Endodermal cell (in vitro differentiated cells): ENCODE results near the gene MORN2. TPM values are rescaled to one million over a fixed set of nuclear protein-coding genes. Genes with fewer than 3 reads are reported as not detected.

Experiments used
- DNase-seq: peaks from one replicate; pipeline ENCODE4 v3.0.0-alpha.2; 2017
- H3K27ac ChIP-seq: 2 replicates; pipeline ENCODE4 v1.5.1; 2013; ENCODE audit warnings: mild to moderate bottlenecking, low read depth, low read length, moderate library complexity
- H3K27me3 ChIP-seq: 2 replicates; pipeline ENCODE4 v1.6.1; 2013; ENCODE audit warnings: mild to moderate bottlenecking, low read length, moderate library complexity; ENCODE audit not compliant: insufficient read depth, control insufficient read depth, poor library complexity, severe bottlenecking
- H3K36me3 ChIP-seq: 2 replicates; pipeline ENCODE4 v1.7.0; 2013; ENCODE audit warnings: mild to moderate bottlenecking, low read length, moderate library complexity; ENCODE audit not compliant: control insufficient read depth, insufficient read depth
- H3K4me1 ChIP-seq: one replicate; pipeline ENCODE4 v1.7.0; 2013; ENCODE audit warnings: low read length; ENCODE audit not compliant: control insufficient read depth, insufficient read depth
- H3K4me3 ChIP-seq: 2 replicates; pipeline ENCODE4 v1.5.1; 2013; ENCODE audit warnings: mild to moderate bottlenecking, low read length, moderate library complexity
- H3K9ac ChIP-seq: 2 replicates; pipeline ENCODE4 v1.6.1; 2013; ENCODE audit warnings: mild to moderate bottlenecking, low read length, moderate library complexity; ENCODE audit not compliant: poor library complexity, severe bottlenecking; ENCODE audit errors: extremely low read depth
- H3K9me3 ChIP-seq: 2 replicates; pipeline ENCODE4 v1.6.1; 2013; ENCODE audit warnings: mild to moderate bottlenecking, low read length, moderate library complexity; ENCODE audit not compliant: control insufficient read depth
- H3K27ac Mint-ChIP-seq: 2 replicates; pipeline ENCODE4 v1.8.0; 2020; ENCODE audit warnings: mixed read lengths
- H3K27me3 Mint-ChIP-seq: 2 replicates; pipeline ENCODE4 v1.8.0; 2021; ENCODE audit warnings: mild to moderate bottlenecking, mixed read lengths; ENCODE audit not compliant: insufficient read depth
- H3K36me3 Mint-ChIP-seq: 2 replicates; pipeline ENCODE4 v1.8.0; 2020; ENCODE audit warnings: low read depth, mixed read lengths
- H3K4me1 Mint-ChIP-seq: 2 replicates; pipeline ENCODE4 v1.8.0; 2020; ENCODE audit warnings: mixed read lengths
- H3K4me3 Mint-ChIP-seq: 2 replicates; pipeline ENCODE4 v1.8.0; 2020; ENCODE audit warnings: mild to moderate bottlenecking, moderate library complexity, mixed read lengths
- H3K9me3 Mint-ChIP-seq: 2 replicates; pipeline ENCODE4 v1.8.0; 2020; ENCODE audit warnings: mild to moderate bottlenecking, mixed read lengths
- CTCF ChIP-seq: fragments of 200-600 bp; sonication (generic); conservative IDR thresholded peaks from 2 replicates; pipeline ENCODE4 v1.5.0; 2021; ENCODE audit warnings: antibody characterized with exemption, mild to moderate bottlenecking
- WGBS, 2 experiments: methylation state at CpG; one replicate each; pipeline versions ENCODE4 v1.1.5 to v1.1.7; 2013; ENCODE audit warnings: missing lambda C conversion rate in 2 of 2, mixed read lengths in 1 of 2; ENCODE audit not compliant: insufficient coverage in 1 of 2, insufficient read length in 1 of 2; 5-methylcytosine and 5-hydroxymethylcytosine counted together
- total RNA-seq, 2 donors: library from RNA; stranded (reverse); fragmentation: NEBNext Ultra II Directional in 1 of 2; extraction: Animal tissue kit (Norgen Biotek cat#: 25700) in 1 of 2; gene quantifications; 2 replicates in 1 of 2; 3 replicates in 1 of 2; pipeline ENCODE4 v1.2.1, GENCODE V29; 2021

MORN2 gene
- total RNA-seq, 2 donors from 2014 or later: 13.7 to 27.5 TPM

DNA sequence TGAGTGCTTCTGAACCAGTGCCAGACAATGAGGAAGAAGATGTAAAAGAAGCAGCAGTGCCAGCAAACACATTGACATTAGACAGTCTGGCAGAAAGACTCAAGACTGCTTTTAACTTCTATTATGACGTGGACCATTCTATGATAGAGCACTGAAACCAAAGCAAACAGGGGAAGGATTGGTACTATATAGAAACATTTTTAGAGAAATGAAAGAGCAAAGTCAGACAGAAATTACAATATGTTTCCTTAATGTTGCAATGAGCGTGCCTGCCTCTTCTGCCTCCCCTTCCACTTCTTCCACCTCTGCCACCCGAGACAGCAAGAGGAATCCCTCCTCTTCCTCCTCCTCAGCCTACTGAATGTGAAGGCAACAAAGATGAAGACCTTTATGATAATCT lies 39.8 kb upstream of the MORN2 start:
- H3K4me3 ChIP-seq: no peak overlapping the region
- Mint-ChIP-seq H3K4me3 (no peak overlapping the region), H3K27me3 (no peaks in the 10 kb centered on the region), H3K4me1 (no peaks in the 10 kb centered on the region), H3K36me3 (peaks cover 35% of the 10 kb centered on the region), H3K9me3 (no peaks in the 10 kb centered on the region), H3K27ac (no peak overlapping the region)
- WGBS, 2 experiments: 91 to 96% methylated on average over 2 to 3 of the region's 3 CpGs
- H3K9ac ChIP-seq: no peak overlapping the region
- H3K36me3 ChIP-seq: peaks cover 58% of the 10 kb centered on the region
- H3K27ac ChIP-seq: no peak overlapping the region
- TF ChIP-seq CTCF: no peak
- DNase-seq: no peak
- no peaks in the 10 kb centered on the region for H3K9me3 ChIP-seq
- no peaks in the 10 kb centered on the region for H3K4me1 ChIP-seq
- H3K27me3 ChIP-seq: no peaks in the 10 kb centered on the region

GRCh38 chr2:38836791-38837190 lies 39.0 kb upstream of the MORN2 start:
- Histone ChIP-seq H3K9ac (no peak overlapping the region), H3K36me3 (peaks cover 66% of the 10 kb centered on the region), H3K27ac (no peak overlapping the region), H3K4me1 (no peaks in the 10 kb centered on the region), H3K9me3 (no peaks in the 10 kb centered on the region), H3K4me3 (no peak overlapping the region), H3K27me3 (no peaks in the 10 kb centered on the region)
- H3K9me3 Mint-ChIP-seq: no peaks in the 10 kb centered on the region
- H3K27me3 Mint-ChIP-seq: no peaks in the 10 kb centered on the region
- H3K27ac Mint-ChIP-seq: no peak overlapping the region
- no peak for TF ChIP-seq CTCF
- WGBS, 2 experiments: 97 to 100% methylated on average over 1 to 2 of the region's 2 CpGs
- H3K4me1 Mint-ChIP-seq: no peaks in the 10 kb centered on the region
- no peak for DNase-seq
- H3K36me3 Mint-ChIP-seq: peaks cover 40% of the 10 kb centered on the region
- no peak overlapping the region for H3K4me3 Mint-ChIP-seq

GRCh38 chr2:38850045-38850444 lies 25.7 kb upstream of the MORN2 start:
- DNase-seq: no peak
- WGBS, 2 experiments: 88 to 100% methylated on average over 3 of the region's 3 CpGs
- Histone ChIP-seq H3K27ac (no peak overlapping the region), H3K4me1 (no peaks in the 10 kb centered on the region), H3K9me3 (no peaks in the 10 kb centered on the region), H3K9ac (no peak overlapping the region), H3K27me3 (no peaks in the 10 kb centered on the region), H3K4me3 (no peak overlapping the region), H3K36me3 (peaks cover 82% of the 10 kb centered on the region)
- Mint-ChIP-seq H3K4me1 (no peaks in the 10 kb centered on the region), H3K27ac (no peak overlapping the region), H3K36me3 (peaks cover 60% of the 10 kb centered on the region), H3K27me3 (no peaks in the 10 kb centered on the region), H3K4me3 (no peak overlapping the region), H3K9me3 (no peaks in the 10 kb centered on the region)
- TF ChIP-seq CTCF: no peak
